Stomach (tissue), 9 donors: ENCODE results near the gene ZMIZ1. TPM values are rescaled to one million over a fixed set of nuclear protein-coding genes. Genes with fewer than 3 reads are reported as not detected.

ENCODE experiments used
- DNase-seq, 2 donors: peaks; one replicate each; pipeline versions ENCODE4 v3.0.0 to v3.0.0-alpha.2; 2013 to 2019
- H3K27ac ChIP-seq, 5 donors: fragments of 200-600 bp in 4 of 5; sonication (generic) in 4 of 5; one replicate each; pipeline ENCODE4 v1.5.1; 2013 to 2019; ENCODE audit warnings: mild to moderate bottlenecking in 1 of 5, moderate library complexity in 1 of 5
- H3K27me3 ChIP-seq, 3 donors: fragments of 200-600 bp; sonication (generic); one replicate each; pipeline ENCODE4 v1.5.1; 2017 to 2019; ENCODE audit warnings: mixed run types in 1 of 3
- H3K36me3 ChIP-seq, 4 donors: fragments of 200-600 bp; sonication (generic); 1 replicate in 3 of 4; 2 replicates in 1 of 4; pipeline ENCODE4 v1.5.1; 2016 to 2019
- H3K4me1 ChIP-seq, 4 donors: fragments of 200-600 bp; sonication (generic); one replicate each; pipeline ENCODE4 v1.5.1; 2016 to 2019
- H3K4me3 ChIP-seq, 4 donors: fragments of 200-600 bp; sonication (generic) in 3 of 4; one replicate each; pipeline ENCODE4 v1.5.1; 2016 to 2019; ENCODE audit warnings: mild to moderate bottlenecking in 1 of 4
- H3K9me3 ChIP-seq, 4 donors: fragments of 200-600 bp; sonication (generic); one replicate each; pipeline ENCODE4 v1.5.1; 2016 to 2019
- CTCF ChIP-seq, 7 experiments: fragments of 450-650 bp in 4 of 7; fragments of 200-600 bp in 3 of 7; sonication (generic) in 3 of 7; IDR thresholded peaks; one replicate each; pipeline ENCODE4 v1.5.1; 2016 to 2019; ENCODE audit warnings: antibody characterized with exemption in 7 of 7, control low read depth in 2 of 7, mild to moderate bottlenecking in 1 of 7
- EP300 ChIP-seq: sonication (generic); formaldehyde crosslinking; IDR thresholded peaks from one replicate; pipeline ENCODE4 v1.6.1; 2017; ENCODE audit warnings: antibody characterized with exemption
- POLR2A ChIP-seq, 4 donors: fragments of 450-650 bp; IDR thresholded peaks; one replicate each; pipeline ENCODE4 v1.6.1; 2016; ENCODE audit warnings: antibody characterized with exemption in 4 of 4, control low read depth in 2 of 4, mild to moderate bottlenecking in 1 of 4, moderate library complexity in 1 of 4
- POLR2AphosphoS5 ChIP-seq, 3 donors: sonication (generic); formaldehyde crosslinking; IDR thresholded peaks; one replicate each; pipeline ENCODE4 v1.6.1; 2016; ENCODE audit warnings: antibody characterized with exemption in 3 of 3
- WGBS, 5 donors: extraction: QIAGEN DNeasy Blood & Tissue Kit in 3 of 5; methylation state at CpG; one replicate each; pipeline versions ENCODE4 v1.1.5 to v1.1.7; 2013 to 2018; 5-methylcytosine and 5-hydroxymethylcytosine counted together
- intact Hi-C: fragments of 100-400 bp; cut with DNase I; formaldehyde crosslinking; loops from one replicate; pipeline ENCODE4 v1.15.1; 2023; ENCODE audit warnings: low total_unique reads
- polyA plus RNA-seq, 3 donors: library from polyadenylated mRNA; stranded (reverse); fragments of 200-250 nt; gene quantifications; one replicate each; pipeline ENCODE4 v1.2.3, GENCODE V29; 2013
- total RNA-seq, 5 donors: library from RNA; depleted of rRNA; stranded (reverse); fragments of >200 nt; gene quantifications; one replicate each; pipeline versions ENCODE4 v1.1.0 to v1.2.3, GENCODE V29; 2014 to 2016
- donor health status: healthy with polysubstance abuse.
- donor health status: Bipolar disorder and iron deficiency.
- donor health status: healthy.

Gene ZMIZ1
- total and polyA plus RNA-seq, 8 donors: 17.7 to 103 (median 26.3) TPM

- no peak overlapping the region for H3K4me3 ChIP-seq
- H3K4me1 ChIP-seq: peaks cover 12 to 48% (median 27%) of the 10 kb centered on the region in 4 donors
- H3K36me3 ChIP-seq: peaks cover 23 to 96% (median 71%) of the 10 kb centered on the region in 4 donors
- WGBS, 5 donors: 89 to 97% (median 93%) methylated on average over 5 of the region's 5 CpGs
- H3K27ac ChIP-seq: no peak overlapping the region
- intact Hi-C loops: no loop called here
- DNase-seq: no peak
- H3K27me3 ChIP-seq: no peaks in the 10 kb centered on the region
- no peak for TF ChIP-seq CTCF (IDR thresholded peaks at IDR 0.05)
- no peak for TF ChIP-seq EP300
- TF ChIP-seq POLR2A (IDR thresholded peaks at IDR 0.05): no peak
- no peaks in the 10 kb centered on the region for H3K9me3 ChIP-seq
Measured at GRCh38 chr10:79171504-79171903, 102.7 kb downstream of the ZMIZ1 start.

- peaks cover 9 to 88% (median 57%) of the 10 kb centered on the region in 4 donors for H3K36me3 ChIP-seq
- no peaks in the 10 kb centered on the region for H3K27me3 ChIP-seq
- intact Hi-C loops: no loop called here
- H3K4me3 ChIP-seq: no peak overlapping the region
- TF ChIP-seq EP300 (no peak), CTCF (IDR thresholded peaks at IDR 0.05) (no peak), POLR2AphosphoS5 (IDR thresholded peaks at IDR 0.05) (no peak), POLR2A (IDR thresholded peaks at IDR 0.05) (no peak)
- H3K4me1 ChIP-seq: peaks cover 22 to 48% (median 36%) of the 10 kb centered on the region in 4 donors
- 79 to 84% (median 81%) methylated on average over 5 of the region's 5 CpGs for WGBS, 5 donors
- peak overlapping the region in 2 of 5 donors; percentile 24 to 26 for H3K27ac ChIP-seq
- no peaks in the 10 kb centered on the region for H3K9me3 ChIP-seq
- DNase-seq: no peak
Measured at GRCh38 chr10:79172881-79173280, 104.1 kb downstream of the ZMIZ1 start.

- Histone ChIP-seq H3K4me3 (no peak overlapping the region), H3K36me3 (peaks cover 6 to 88% (median 49%) of the 10 kb centered on the region in 4 donors), H3K27ac (no peak overlapping the region), H3K4me1 (peaks cover 30 to 57% (median 45%) of the 10 kb centered on the region in 4 donors), H3K9me3 (no peaks in the 10 kb centered on the region), H3K27me3 (no peaks in the 10 kb centered on the region)
- no peak for DNase-seq
- intact Hi-C loops: no loop called here
- WGBS, 5 donors: 91 to 96% (median 94%) methylated on average over 9 to 10 of the region's 10 CpGs
- TF ChIP-seq POLR2A (IDR thresholded peaks at IDR 0.05) (no peak), EP300 (no peak), POLR2AphosphoS5 (IDR thresholded peaks at IDR 0.05) (no peak), CTCF (IDR thresholded peaks at IDR 0.05) (no peak)
Measured at GRCh38 chr10:79173582-79174262, 105.0 kb downstream of the ZMIZ1 start.

- Histone ChIP-seq H3K9me3 (no peaks in the 10 kb centered on the region), H3K27ac (peak overlapping the region in 2 of 5 donors; percentile 65 to 67), H3K4me1 (peaks cover 44 to 75% (median 62%) of the 10 kb centered on the region in 4 donors), H3K4me3 (no peak overlapping the region), H3K36me3 (peaks cover 0 to 88% (median 25%) of the 10 kb centered on the region in 4 donors), H3K27me3 (no peaks in the 10 kb centered on the region)
- intact Hi-C loops: no loop called here
- DNase-seq: no peak
- no peak for TF ChIP-seq POLR2A (IDR thresholded peaks at IDR 0.05)
- TF ChIP-seq EP300: no peak
- TF ChIP-seq CTCF (IDR thresholded peaks at IDR 0.05): no peak
- peak in 1 of 3 donors; percentile 20 for TF ChIP-seq POLR2AphosphoS5 (IDR thresholded peaks at IDR 0.05)
- 61 to 81% (median 74%) methylated on average over 3 to 10 of the region's 10 CpGs for WGBS, 5 donors
Measured at GRCh38 chr10:79176052-79176501, 107.3 kb downstream of the ZMIZ1 start.
